C1 segment of cervical spinal cord (tissue), 14 donors: ENCODE data around the gene PCDHA13.
"Not testable (repeated sequence)": the region's sequence is repeated elsewhere in the genome, so short reads cannot be mapped to it uniquely, and the experiment has no call there.

Experiments used
- DNase-seq, 14 donors: peaks; one replicate each; lab custom pipeline; 2025; lab: John Stamatoyannopoulos, UW

PCDHA13 gene

GRCh38 chr5:140868721-140869554 lies 13.0 kb upstream of the PCDHA13 start, which contains the start of gene PCDHA11:
PCDHA11 (plus strand) TSS chr5:140868957; CDS start chr5:140869104, 147 bp downstream.
- peak in 1 of 14 donors; percentile 47 for DNase-seq

GRCh38 chr5:140869555-140869886 lies 12.4 kb upstream of the PCDHA13 start:
- DNase-seq = no peak

- DNase-seq = no peak
Measured at GRCh38 chr5:140870221-140871201, 11.4 kb upstream of the PCDHA13 start.

GRCh38 chr5:140875085-140876065 lies 6.5 kb upstream of the PCDHA13 start, which contains the start of gene PCDHA12:
PCDHA12 (plus strand) TSS chr5:140875308; CDS start chr5:140875473, 165 bp downstream.
- DNase-seq = peak in 1 of 14 donors; percentile 30

GRCh38 chr5:140876541-140877261 lies 5.2 kb upstream of the PCDHA13 start:
- not testable (repeated sequence) for DNase-seq

GRCh38 chr5:140877262-140877581 lies 4.7 kb upstream of the PCDHA13 start:
- DNase-seq = no peak

- DNase-seq = peak in 3 of 14 donors; percentile 0 to 24 (median 8)
Measured at GRCh38 chr5:140882591-140882899, 621 bp downstream of the PCDHA13 start.

GRCh38 chr5:140883373-140883772 lies 1.4 kb downstream of the PCDHA13 start:
- DNase-seq = no peak

- DNase-seq = no peak
Measured at GRCh38 chr5:140883927-140884697, 2.2 kb downstream of the PCDHA13 start.

- no peak for DNase-seq
Measured at GRCh38 chr5:140916325-140916724, 34.4 kb downstream of the PCDHA13 start.

GRCh38 chr5:140923601-140924000 lies 41.7 kb downstream of the PCDHA13 start:
- no peak for DNase-seq

- peak in 1 of 14 donors; percentile 19 for DNase-seq
Measured at GRCh38 chr5:140925806-140926442, 44.0 kb downstream of the PCDHA13 start, which contains the start of gene PCDHAC1. PCDHAC1 (plus strand) TSS chr5:140926299; CDS start chr5:140926893, 594 bp downstream.

GRCh38 chr5:140926443-140927227 lies 44.7 kb downstream of the PCDHA13 start:
- DNase-seq = peak; percentile 3 to 76 (median 55)

- peak in 1 of 14 donors; percentile 38 for DNase-seq
Measured at GRCh38 chr5:140927228-140927573, 45.3 kb downstream of the PCDHA13 start.
